ENCODE data around the gene MLLT1.

The MLLT1 gene

GRCh38 chr19:6279931-6280591 lies at the start of gene MLLT1:
MLLT1 (minus strand) TSS chr19:6279975; CDS start chr19:6279784, 191 bp downstream.
- Histone ChIP-seq H3K4me1 (ENCODE audit: insufficient read depth, poor library complexity, severe bottlenecking) (peaks cover 3% of the 10 kb centered on the region), H3K36me3 (ENCODE audit: low read depth) (no peaks in the 10 kb centered on the region), H3K9me3 (ENCODE audit: severe bottlenecking) (no peaks in the 10 kb centered on the region), H3K4me3 (ENCODE audit: severe bottlenecking) (peak within 1 kb of the TSS; percentile 50), H3K27me3 (ENCODE audit: insufficient read depth, poor library complexity, severe bottlenecking) (no peaks in the 10 kb centered on the region), H3K27ac (ENCODE audit: poor library complexity, severe bottlenecking) (peak within 1 kb of the TSS; percentile 63)
- ATAC-seq (ENCODE audit: low read depth) (peak; percentile 98), DNase-seq (ENCODE audit: low spot score) (peak; percentile 93)
- peak; percentile 78 for TF ChIP-seq CTCF (IDR thresholded peaks at IDR 0.05; ENCODE audit: poor library complexity, severe bottlenecking)

- H3K27me3 ChIP-seq (ENCODE audit: insufficient read depth, poor library complexity, severe bottlenecking) = no peaks in the 10 kb centered on the region
- ATAC-seq (ENCODE audit: low read depth) = no peak
- H3K36me3 ChIP-seq (ENCODE audit: low read depth) = no peaks in the 10 kb centered on the region
Measured at GRCh38 chr19:6326815-6327214, 47.0 kb upstream of the MLLT1 start.

GRCh38 chr19:6325614-6326013 lies 45.8 kb upstream of the MLLT1 start:
- H3K9me3 ChIP-seq (ENCODE audit: severe bottlenecking) = no peaks in the 10 kb centered on the region
- H3K27me3 ChIP-seq (ENCODE audit: insufficient read depth, poor library complexity, severe bottlenecking) = no peaks in the 10 kb centered on the region
- DNase-seq (ENCODE audit: low spot score) (no peak), ATAC-seq (ENCODE audit: low read depth) (no peak)
- H3K27ac ChIP-seq (ENCODE audit: poor library complexity, severe bottlenecking) = no peak overlapping the region
- no peaks in the 10 kb centered on the region for H3K4me1 ChIP-seq (ENCODE audit: insufficient read depth, poor library complexity, severe bottlenecking)
- no peak overlapping the region for H3K4me3 ChIP-seq (ENCODE audit: severe bottlenecking)
- H3K36me3 ChIP-seq (ENCODE audit: low read depth) = no peaks in the 10 kb centered on the region
- TF ChIP-seq CTCF (IDR thresholded peaks at IDR 0.05; ENCODE audit: poor library complexity, severe bottlenecking) = no peak

More at GRCh38 chr19:6326815-6327214, 47.0 kb upstream of the MLLT1 start:
- no peaks in the 10 kb centered on the region for H3K9me3 ChIP-seq (ENCODE audit: severe bottlenecking)
- DNase-seq (ENCODE audit: low spot score) = no peak
- no peak overlapping the region for H3K4me3 ChIP-seq (ENCODE audit: severe bottlenecking)
- H3K4me1 ChIP-seq (ENCODE audit: insufficient read depth, poor library complexity, severe bottlenecking) = no peaks in the 10 kb centered on the region
- no peak overlapping the region for H3K27ac ChIP-seq (ENCODE audit: poor library complexity, severe bottlenecking)
- no peak for TF ChIP-seq CTCF (IDR thresholded peaks at IDR 0.05; ENCODE audit: poor library complexity, severe bottlenecking)

GRCh38 chr19:6324757-6325156 lies 45.0 kb upstream of the MLLT1 start:
- Histone ChIP-seq H3K4me1 (ENCODE audit: insufficient read depth, poor library complexity, severe bottlenecking) (no peaks in the 10 kb centered on the region), H3K9me3 (ENCODE audit: severe bottlenecking) (no peaks in the 10 kb centered on the region), H3K27me3 (ENCODE audit: insufficient read depth, poor library complexity, severe bottlenecking) (no peaks in the 10 kb centered on the region), H3K4me3 (ENCODE audit: severe bottlenecking) (no peak overlapping the region), H3K27ac (ENCODE audit: poor library complexity, severe bottlenecking) (no peak overlapping the region), H3K36me3 (ENCODE audit: low read depth) (no peaks in the 10 kb centered on the region)
- DNase-seq (ENCODE audit: low spot score) = no peak
- no peak for ATAC-seq (ENCODE audit: low read depth)
- TF ChIP-seq CTCF (IDR thresholded peaks at IDR 0.05; ENCODE audit: poor library complexity, severe bottlenecking) = no peak

- H3K9me3 ChIP-seq (ENCODE audit: severe bottlenecking) = no peaks in the 10 kb centered on the region
- DNase-seq (ENCODE audit: low spot score) (no peak), ATAC-seq (ENCODE audit: low read depth) (no peak)
- no peak for TF ChIP-seq CTCF (IDR thresholded peaks at IDR 0.05; ENCODE audit: poor library complexity, severe bottlenecking)
- H3K27ac ChIP-seq (ENCODE audit: poor library complexity, severe bottlenecking) = no peak overlapping the region
- H3K36me3 ChIP-seq (ENCODE audit: low read depth) = no peaks in the 10 kb centered on the region
- H3K4me1 ChIP-seq (ENCODE audit: insufficient read depth, poor library complexity, severe bottlenecking) = no peaks in the 10 kb centered on the region
- H3K4me3 ChIP-seq (ENCODE audit: severe bottlenecking) = no peak overlapping the region
- H3K27me3 ChIP-seq (ENCODE audit: insufficient read depth, poor library complexity, severe bottlenecking) = no peaks in the 10 kb centered on the region
Measured at GRCh38 chr19:6322284-6322683, 42.5 kb upstream of the MLLT1 start.
